GM21723 (cell line): ENCODE measurements around the gene STMN3.
"Not testable (repeated sequence)": the region's sequence is repeated elsewhere in the genome, so short reads cannot be mapped to it uniquely, and the experiment has no call there.

Source experiments
- ATAC-seq: cut with Tn5 transposase; IDR thresholded peaks from one replicate; pipeline ENCODE4 v1.9.1; 2021; ENCODE audit warnings: mild to moderate bottlenecking, moderate library complexity; ENCODE audit not compliant: unreplicated experiment

The STMN3 gene

DNA sequence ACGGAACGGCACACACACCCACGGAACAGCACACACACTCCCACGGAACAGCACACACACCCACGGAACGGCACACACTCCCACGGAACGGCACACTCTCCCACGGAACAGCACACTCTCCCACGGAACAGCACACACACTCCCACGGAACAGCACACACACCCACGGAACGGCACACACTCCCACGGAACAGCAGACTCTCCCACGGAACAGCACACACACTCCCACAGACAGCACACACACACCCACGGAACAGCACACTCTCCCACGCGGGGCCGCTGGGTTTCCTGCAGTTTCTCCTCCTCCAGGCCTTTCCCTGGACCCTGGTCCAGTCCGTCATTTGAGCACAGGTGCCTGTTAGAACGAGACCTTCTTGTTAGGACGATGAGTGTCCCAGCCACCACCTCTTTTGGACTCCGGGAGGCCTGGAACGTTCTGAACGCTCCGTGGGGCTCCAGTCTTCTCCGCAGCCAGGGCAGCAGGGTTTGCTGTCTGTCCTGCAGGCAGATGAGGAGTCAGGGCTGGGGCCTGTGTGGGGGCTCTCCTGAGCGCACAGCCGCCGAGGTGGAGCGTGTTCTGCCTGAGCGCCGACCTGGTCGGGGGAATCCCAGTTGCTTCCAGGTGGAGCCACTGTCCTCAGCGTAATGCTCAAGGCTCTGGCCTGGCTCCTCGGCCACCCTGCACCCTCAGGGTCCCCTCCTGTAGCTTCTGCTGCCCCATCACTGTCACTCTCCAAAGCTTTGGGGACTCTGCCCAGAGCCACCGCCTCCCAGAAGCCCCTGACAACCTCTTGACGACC, 25.6 kb upstream of the STMN3 start:
- ATAC-seq = no peak

DNA sequence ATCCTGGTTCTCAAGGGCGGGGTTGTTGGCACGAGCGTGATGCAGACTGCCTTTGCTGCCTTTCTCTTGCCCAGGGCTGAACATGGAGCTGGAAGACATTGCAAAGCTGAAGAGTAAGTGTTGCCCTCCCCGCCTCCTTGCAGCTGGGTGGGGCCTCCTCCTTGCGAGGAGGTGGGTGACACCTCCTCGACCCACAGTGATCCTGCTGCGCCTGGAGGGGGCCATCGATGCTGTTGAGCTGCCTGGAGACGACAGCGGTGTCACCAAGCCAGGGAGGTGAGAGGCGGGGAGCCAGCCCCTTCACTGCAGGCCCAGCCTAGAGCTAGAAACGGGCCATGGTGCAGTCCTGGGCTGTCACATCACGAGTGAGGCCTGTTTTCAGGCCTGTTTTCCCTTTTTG, 24.8 kb upstream of the STMN3 start:
- no peak for ATAC-seq

DNA sequence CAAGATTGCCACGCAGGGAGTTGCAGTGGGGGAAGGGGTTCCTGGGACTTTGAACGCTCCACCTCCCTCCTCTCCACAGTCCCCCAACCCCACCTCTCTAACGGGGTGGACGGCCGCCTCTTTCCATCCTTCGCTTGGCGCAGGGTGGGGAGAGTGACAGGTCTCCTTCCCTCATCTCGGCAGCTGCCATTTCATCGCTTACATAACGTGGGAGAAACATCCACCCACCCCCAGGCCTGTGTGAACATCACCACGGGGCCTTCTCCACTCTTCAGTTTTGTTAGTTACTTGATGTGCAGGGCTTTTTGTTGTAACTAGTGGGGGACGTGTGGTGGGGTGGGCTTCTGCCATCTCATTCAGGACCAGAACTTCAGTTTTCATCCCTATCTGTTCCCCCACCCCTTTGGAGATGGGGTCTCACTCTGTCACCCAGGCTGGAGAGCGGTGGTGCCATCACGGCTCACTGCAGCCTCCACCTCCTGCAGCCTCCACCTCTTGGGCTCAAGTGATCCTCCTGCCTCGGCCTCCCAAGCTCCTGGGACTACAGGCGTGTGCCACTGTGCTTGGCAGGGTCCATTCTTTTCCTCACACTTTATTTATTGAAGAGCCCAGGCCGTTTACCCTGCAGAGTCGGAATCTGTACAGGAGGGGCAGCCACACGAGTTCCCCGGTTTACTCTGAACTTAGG, 22.6 kb upstream of the STMN3 start:
- ATAC-seq = no peak

DNA sequence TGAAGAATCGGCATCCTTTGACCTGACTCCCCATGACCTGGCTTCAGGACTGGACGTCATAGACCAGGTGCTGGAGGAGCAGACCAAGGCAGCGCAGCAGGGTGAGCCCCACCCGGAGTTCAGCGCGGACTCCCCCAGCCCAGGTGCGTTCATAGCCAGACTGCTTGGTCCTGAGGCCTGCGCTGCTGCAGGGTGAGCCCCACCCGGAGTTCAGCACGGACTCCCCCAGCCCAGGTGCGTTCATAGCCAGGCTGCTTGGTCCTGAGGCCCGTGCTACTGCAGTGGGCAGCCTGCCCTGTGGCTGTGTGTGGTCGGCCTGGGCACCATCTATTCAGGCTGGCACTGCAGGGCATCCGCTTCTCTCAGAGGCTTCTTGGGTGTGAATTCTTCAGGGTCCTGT, 20.7 kb upstream of the STMN3 start:
- no peak for ATAC-seq

DNA sequence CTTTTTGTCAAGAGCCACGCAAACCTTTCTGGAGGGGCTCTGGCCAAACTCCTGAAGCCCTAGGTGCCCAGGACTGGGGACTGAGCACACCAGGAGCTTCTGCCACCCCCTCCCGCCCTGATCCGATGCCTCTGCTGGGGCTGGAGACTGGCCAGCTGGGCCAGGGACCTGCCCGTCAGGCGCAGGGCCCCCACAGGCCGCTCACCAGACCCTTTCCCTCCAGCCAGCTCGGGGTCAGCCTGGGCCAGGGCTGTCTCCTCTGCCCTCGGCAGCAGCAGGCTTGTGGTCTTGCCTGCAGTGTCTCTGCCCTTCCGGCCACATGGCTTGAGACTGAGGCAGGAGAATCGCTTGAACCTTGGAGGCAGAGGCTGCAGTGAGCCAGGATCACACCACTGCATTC, 19.4 kb upstream of the STMN3 start:
- ATAC-seq = no peak

DNA sequence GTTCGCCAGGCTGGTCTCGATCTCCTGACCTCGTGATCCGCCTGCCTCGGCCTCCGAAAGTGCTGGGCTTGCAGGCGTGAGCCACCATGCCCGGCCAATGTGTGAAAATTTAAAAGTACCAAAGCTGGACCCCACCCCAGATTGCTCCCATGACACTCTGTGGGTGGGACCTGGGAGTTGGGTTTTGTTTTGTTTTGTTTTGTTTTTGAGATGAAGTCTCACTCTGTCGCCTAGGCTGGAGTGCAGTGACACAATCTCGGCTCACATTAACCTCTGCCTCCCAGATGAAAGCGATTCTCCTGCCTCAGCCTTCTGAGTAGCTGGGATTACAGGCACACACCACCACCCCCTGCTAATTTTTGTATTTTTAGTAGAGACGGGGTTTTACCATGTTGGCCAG, 18.5 kb upstream of the STMN3 start:
- ATAC-seq = not testable (repeated sequence)

DNA sequence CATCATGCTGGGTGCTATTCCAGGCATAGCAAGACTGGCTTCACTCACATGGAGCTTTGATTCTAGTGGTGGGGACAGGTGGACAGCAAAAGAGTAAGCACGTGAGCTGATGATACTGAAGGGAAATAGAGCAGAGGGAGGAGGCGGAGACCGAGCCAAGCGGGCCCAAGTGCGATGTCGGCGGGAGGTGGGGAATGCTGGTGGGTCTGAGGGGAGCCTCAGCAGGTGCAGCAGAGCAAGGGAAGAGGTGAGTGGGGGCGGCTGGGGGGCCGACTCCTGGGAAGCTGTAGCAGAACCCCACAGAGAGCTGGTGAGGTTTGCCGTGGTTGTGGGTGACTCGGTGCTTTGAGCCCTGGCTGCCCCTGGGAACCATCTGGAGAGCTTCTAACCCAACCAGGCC, 15.1 kb upstream of the STMN3 start:
- ATAC-seq = no peak

DNA sequence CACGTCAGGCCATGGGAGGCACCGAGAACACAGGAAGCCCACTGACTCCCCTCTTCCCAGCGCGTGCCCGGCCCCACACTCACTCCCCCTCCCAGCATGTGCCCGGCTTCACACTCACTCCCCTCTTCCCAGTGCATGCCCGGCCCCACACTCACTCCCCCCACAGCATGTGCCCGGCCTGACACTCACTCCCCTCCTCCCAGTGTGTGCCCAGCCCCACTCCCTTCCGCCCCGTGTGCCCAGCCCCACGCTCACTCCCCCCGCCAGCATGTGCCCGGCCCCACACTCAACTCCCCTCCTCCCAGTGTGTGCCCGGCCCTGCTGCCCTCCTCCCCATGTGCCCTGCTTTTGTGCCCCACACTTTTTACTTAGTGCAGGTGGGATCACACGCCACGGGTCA, 14.6 kb upstream of the STMN3 start:
- ATAC-seq = no peak

- ATAC-seq = no peak
These were observed 12.5 kb upstream of the STMN3 start for GRCh38 chr20:63665708-63666107.

DNA sequence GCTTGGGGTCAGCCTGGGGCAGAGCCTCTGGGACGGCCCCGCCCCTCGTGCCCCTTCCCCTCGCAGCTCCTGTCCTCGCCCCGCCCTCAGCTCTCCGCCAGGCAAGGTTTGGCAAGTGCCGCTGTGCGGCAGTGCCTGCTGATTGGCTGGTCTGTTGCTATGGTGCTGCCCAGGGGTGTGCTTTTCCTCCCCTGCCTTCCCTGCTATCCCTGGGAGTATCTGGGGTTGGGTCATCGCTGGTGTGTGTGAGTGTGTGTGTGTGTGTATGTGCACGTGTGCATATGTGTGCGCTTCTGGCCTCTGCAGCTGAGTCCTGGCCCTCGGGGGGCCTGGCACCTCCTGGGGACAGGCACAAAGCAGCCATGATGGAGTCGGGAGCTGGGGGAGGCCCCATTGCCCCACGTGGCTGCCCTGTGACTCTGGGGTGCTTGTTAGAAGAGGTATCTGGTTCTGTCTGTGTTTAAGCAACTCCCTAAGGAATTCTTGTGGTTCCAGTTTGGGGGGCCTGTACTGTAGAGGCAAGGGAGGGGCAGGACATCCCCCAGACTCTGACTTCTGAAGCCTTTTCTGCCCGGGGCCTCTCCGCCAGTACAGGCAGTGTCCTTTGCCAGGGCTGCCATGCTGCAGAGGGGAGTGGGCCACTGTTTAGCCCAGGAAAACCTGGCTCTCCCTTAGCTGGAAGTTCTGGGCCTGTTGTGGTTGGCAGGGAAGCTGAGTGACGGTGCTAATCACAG, 11.8 kb upstream of the STMN3 start:
- ATAC-seq = no peak

DNA sequence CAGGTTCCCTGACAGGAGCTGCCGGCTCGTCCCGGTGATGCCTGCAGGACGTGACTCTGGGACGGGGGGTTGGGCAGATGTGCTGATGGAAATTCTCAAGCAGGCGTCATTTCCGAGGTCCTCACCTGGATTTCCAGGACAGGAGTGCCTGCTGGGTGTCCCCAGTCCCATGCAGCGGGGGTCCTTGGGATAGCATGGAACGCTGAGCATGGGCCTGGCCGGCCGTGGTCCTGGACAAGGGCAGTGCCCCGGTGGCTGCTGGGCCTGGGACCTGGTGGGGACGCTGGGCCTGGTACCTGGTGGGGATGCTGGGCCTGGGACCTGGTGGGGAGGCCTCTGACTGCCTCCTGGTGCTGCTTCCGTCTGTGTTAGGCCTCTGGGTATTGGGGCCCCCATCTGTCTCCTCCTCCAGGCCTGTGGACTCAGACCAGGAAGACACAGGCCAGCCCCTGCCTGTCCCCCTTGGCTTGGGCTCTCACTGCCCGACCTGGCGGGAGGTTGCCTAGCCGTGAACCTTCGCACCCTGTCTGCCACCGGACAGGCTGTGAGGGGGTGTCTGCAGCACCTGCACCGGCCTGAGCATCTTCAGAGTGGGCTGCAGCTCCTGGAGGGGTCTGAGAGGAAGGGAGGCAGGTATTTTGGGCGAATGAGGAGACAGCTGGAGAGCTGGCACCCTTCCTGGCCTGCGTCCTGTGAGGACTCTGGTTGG, 11.1 kb upstream of the STMN3 start:
- ATAC-seq = no peak

DNA sequence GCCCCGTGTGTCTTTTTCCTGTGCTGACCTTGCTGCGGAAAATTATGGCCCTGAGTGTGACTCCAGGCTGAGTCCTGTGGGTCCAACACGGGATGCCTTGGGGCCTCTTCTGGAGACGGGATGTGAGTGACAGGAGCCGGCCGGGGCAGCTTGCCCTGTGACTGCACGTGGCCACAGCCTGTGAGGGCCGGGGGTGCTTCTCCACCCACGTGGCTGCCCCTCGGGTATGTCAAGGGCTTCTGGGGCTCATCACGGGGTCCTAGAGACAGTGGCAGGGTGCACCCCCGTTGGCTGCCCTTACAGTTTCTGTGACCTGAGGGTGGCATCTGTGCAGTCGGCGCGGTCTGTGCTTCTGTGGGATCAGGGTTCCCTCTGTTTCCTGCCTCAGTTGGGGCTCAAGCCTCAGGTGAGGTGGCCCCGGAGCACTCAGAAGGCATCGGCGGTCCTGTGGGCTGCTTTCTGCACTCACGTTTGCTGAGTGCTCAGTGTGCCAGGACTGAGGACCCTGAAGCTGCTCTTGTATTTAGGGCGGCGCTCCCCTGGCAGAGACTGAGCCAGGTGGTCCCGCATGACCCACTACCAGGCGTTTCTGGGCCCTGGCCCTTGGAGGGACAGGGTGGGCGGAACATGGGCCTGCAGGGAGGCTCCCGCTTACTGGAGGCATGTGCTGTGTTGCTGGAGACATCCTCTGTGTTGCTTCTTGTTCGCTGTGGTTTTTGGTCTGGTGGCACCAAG, 10.3 kb upstream of the STMN3 start:
- no peak for ATAC-seq

DNA sequence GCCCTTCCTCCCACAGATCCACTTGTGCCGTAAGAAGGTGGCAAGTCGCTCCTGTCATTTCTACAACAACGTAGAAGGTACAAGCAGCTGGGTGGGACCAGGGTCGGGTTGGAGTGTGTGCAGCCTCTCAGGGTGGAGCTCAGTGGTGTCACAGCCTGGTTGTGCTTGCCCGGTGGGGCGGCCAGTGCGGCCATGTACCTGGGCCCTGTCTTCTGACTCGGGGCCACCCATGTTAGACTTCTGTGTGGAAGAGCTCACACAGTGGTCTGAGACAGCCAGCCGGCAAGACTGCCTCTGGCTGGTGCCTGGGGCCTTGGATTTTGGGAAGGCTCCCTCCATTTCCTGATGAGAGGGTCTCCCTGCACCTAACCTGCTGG, 9.6 kb upstream of the STMN3 start:
- no peak for ATAC-seq

GRCh38 chr20:63661959-63662812, 9.0 kb upstream of the STMN3 start:
- no peak for ATAC-seq

- ATAC-seq = no peak
These were observed 7.9 kb upstream of the STMN3 start for GRCh38 chr20:63661108-63661507.

- ATAC-seq = no peak
These were observed 7.4 kb upstream of the STMN3 start for GRCh38 chr20:63660622-63661021.

DNA sequence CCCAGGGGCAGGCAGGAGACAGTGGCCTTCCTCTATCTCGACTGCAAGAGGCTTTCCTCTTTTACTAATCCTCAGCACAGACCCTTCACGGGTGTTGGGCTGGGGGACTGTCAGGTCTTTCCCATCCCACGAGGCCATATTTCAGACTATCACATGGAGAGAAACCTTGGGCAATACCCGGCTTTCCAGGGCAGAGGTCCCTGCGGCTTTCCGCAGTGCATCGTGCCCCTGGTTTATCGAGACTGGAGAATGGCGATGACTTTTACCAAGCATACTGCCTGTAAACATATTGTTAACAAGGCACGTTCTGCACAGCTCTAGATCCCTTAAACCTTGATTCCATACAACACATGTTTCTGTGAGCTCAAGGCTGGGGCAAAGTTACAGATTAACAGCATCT, 7.0 kb upstream of the STMN3 start:
- ATAC-seq = not testable (repeated sequence)

- ATAC-seq = no peak
These were observed 6.1 kb upstream of the STMN3 start for GRCh38 chr20:63659370-63659769.

GRCh38 chr20:63658749-63659187, 5.5 kb upstream of the STMN3 start:
- peak; percentile 14 for ATAC-seq
